SK-N-SH (cell line): Measurements from ENCODE around the gene DECR2. TPM values are rescaled to one million over a fixed set of nuclear protein-coding genes. Genes with fewer than 3 reads are reported as not detected.
A peak's percentile ranks its signal among the peaks of the same experiment; 100 is the strongest.

Experiments
- CTCF ChIA-PET: fragments of 300-600, 350-600 bp; formaldehyde crosslinking; extraction: SDS; loops from one replicate; lab custom pipeline; 2021; lab: Yijun Ruan, JAX
- POLR2A ChIA-PET: fragments of 350-600 bp; sonication (Branson Sonifier 250); formaldehyde crosslinking; extraction: SDS; loops from one replicate; lab custom pipeline; 2020; ENCODE audit warnings: antibody characterized with exemption, inconsistent platforms; lab: Yijun Ruan, JAX
- DNase-seq: peaks from one replicate; pipeline ENCODE4 v3.0.0; 2012
- H2AFZ ChIP-seq: fragments of 200-600 bp; sonication (generic); 2 replicates; pipeline ENCODE4 v1.8.1; 2016; ENCODE audit warnings: antibody characterized with exemption, mild to moderate bottlenecking, low read depth
- H3F3A ChIP-seq: fragments of 200-600 bp; sonication (generic); replicated peaks from 2 replicates; pipeline ENCODE3; 2016; ENCODE audit warnings: antibody characterized with exemption, mild to moderate bottlenecking; ENCODE audit not compliant: insufficient read depth
- H3K27ac ChIP-seq, 2 experiments: fragments of 200-500 bp in 1 of 2; fragments of 200-600 bp in 1 of 2; sonication (Bioruptor generic) in 1 of 2; sonication (generic), shearing (Covaris generic) in 1 of 2; 2 replicates each; pipeline versions ENCODE4 v1.5.1 to v1.6.1; 2014 to 2016; ENCODE audit warnings: low read depth in 2 of 2, inconsistent platforms in 1 of 2, low read length in 1 of 2, mild to moderate bottlenecking in 1 of 2, mixed read lengths in 1 of 2
- H3K27me3 ChIP-seq: fragments of 200-600 bp; sonication (generic), shearing (Covaris generic); 2 replicates; pipeline ENCODE4 v1.6.1; 2016; ENCODE audit warnings: mixed run types; ENCODE audit not compliant: insufficient read depth
- H3K36me3 ChIP-seq, 2 experiments: fragments of 200-500 bp in 1 of 2; fragments of 200-600 bp in 1 of 2; sonication (Bioruptor generic) in 1 of 2; sonication (generic) in 1 of 2; replicated peaks in 1 of 2; 2 replicates each; pipeline versions ENCODE3 to v1.5.1; 2014 to 2016; ENCODE audit warnings: low read length in 1 of 2, mild to moderate bottlenecking in 1 of 2; ENCODE audit not compliant: insufficient read depth in 2 of 2, control insufficient read depth in 1 of 2
- H3K4me1 ChIP-seq, 2 experiments: fragments of 200-500 bp in 1 of 2; fragments of 200-600 bp in 1 of 2; sonication (Bioruptor generic) in 1 of 2; sonication (generic), shearing (Covaris generic) in 1 of 2; 2 replicates each; pipeline versions ENCODE4 v1.5.1 to v1.6.1; 2014 to 2016; ENCODE audit warnings: low read depth in 1 of 2, low read length in 1 of 2, mixed run types in 1 of 2; ENCODE audit not compliant: insufficient read depth in 2 of 2, control insufficient read depth in 1 of 2
- H3K4me2 ChIP-seq: fragments of 200-600 bp; sonication (generic), shearing (Covaris generic); 2 replicates; pipeline ENCODE4 v1.6.1; 2017; ENCODE audit warnings: mixed run types
- H3K4me3 ChIP-seq, 2 experiments: fragments of 200-500 bp in 1 of 2; fragments of 200-600 bp in 1 of 2; sonication (Bioruptor generic) in 1 of 2; sonication (generic), shearing (Covaris generic) in 1 of 2; 2 replicates each; pipeline versions ENCODE4 v1.5.1 to v1.8.1; 2014 to 2016; ENCODE audit warnings: low read depth in 2 of 2, inconsistent platforms in 1 of 2, low read length in 1 of 2, mild to moderate bottlenecking in 1 of 2, mixed read lengths in 1 of 2, moderate library complexity in 1 of 2
- H3K79me2 ChIP-seq: fragments of 200-600 bp; sonication (generic); 2 replicates; pipeline ENCODE4 v1.8.1; 2017; ENCODE audit warnings: mild to moderate bottlenecking; ENCODE audit not compliant: insufficient read depth
- H3K9ac ChIP-seq: fragments of 200-600 bp; sonication (generic); 2 replicates; pipeline ENCODE4 v1.6.1; 2017; ENCODE audit warnings: mixed run types
- H3K9me2 ChIP-seq: fragments of 200-600 bp; sonication (generic); 2 replicates; pipeline ENCODE4 v1.6.1; 2017; ENCODE audit warnings: mixed run types
- H3K9me3 ChIP-seq: fragments of 200-600 bp; sonication (generic); 2 replicates; pipeline ENCODE4 v1.6.1; 2017; ENCODE audit warnings: mixed run types, mild to moderate bottlenecking, moderate library complexity
- H4K20me1 ChIP-seq: fragments of 200-600 bp; sonication (generic); 2 replicates; pipeline ENCODE4 v1.6.1; 2017; ENCODE audit warnings: mild to moderate bottlenecking, mixed run types; ENCODE audit not compliant: insufficient read depth
- CHD2 ChIP-seq: fragments of 150-350 bp; IDR thresholded peaks from 2 replicates; pipeline ENCODE4 v1.6.1; 2018; ENCODE audit warnings: low read length; ENCODE audit not compliant: partially characterized antibody
- EP300 ChIP-seq, 2 experiments: IDR thresholded peaks; 2 replicates each; pipeline versions ENCODE4 v1.4.0 to v1.6.1; 2012; ENCODE audit warnings: borderline replicate concordance in 1 of 2, low read depth in 1 of 2, low read length in 1 of 2
- EZH2phosphoT487 ChIP-seq: fragments of 200-600 bp; sonication (generic); IDR thresholded peaks from 2 replicates; pipeline ENCODE4 v1.6.1; 2017; ENCODE audit warnings: low read depth, mixed run types, mild to moderate bottlenecking, antibody characterized with exemption, moderate library complexity, borderline replicate concordance
- FOXJ3 ChIP-seq: sonication (generic); formaldehyde crosslinking; IDR thresholded peaks from 2 replicates; pipeline ENCODE4 v1.5.1; 2020; ENCODE audit warnings: mild to moderate bottlenecking, missing genetic modification reagents
- FOXM1 ChIP-seq: IDR thresholded peaks from 2 replicates; pipeline ENCODE4 v1.4.0; 2012; ENCODE audit warnings: low read depth, mild to moderate bottlenecking
- GATA2 ChIP-seq: sonication (generic); formaldehyde crosslinking; IDR thresholded peaks from 2 replicates; pipeline ENCODE4 v1.5.0; 2020; ENCODE audit warnings: mild to moderate bottlenecking, missing genetic modification reagents
- JUND ChIP-seq: IDR thresholded peaks from 2 replicates; pipeline ENCODE4 v1.4.0; 2012
- MXI1 ChIP-seq: IDR thresholded peaks from 2 replicates; pipeline ENCODE4 v1.6.1; 2012; ENCODE audit warnings: mild to moderate bottlenecking, low read depth, low read length, improper control_type of control experiment
- NFIC ChIP-seq: IDR thresholded peaks from 2 replicates; pipeline ENCODE4 v1.4.0; 2012; ENCODE audit warnings: borderline replicate concordance
- RCOR1 ChIP-seq: fragments of 150-350 bp; IDR thresholded peaks from 2 replicates; pipeline ENCODE4 v1.6.1; 2017; ENCODE audit warnings: antibody characterized with exemption, low read length
- RFX5 ChIP-seq: IDR thresholded peaks from 2 replicates; pipeline ENCODE4 v1.6.1; 2012; ENCODE audit warnings: mild to moderate bottlenecking, improper control_type of control experiment, low read length
- SMC3 ChIP-seq: IDR thresholded peaks from 2 replicates; pipeline ENCODE4 v1.6.1; 2012; ENCODE audit warnings: low read depth, low read length, improper control_type of control experiment
- TAF1 ChIP-seq: IDR thresholded peaks from 2 replicates; pipeline ENCODE4 v1.6.1; 2012; ENCODE audit warnings: low read depth, mild to moderate bottlenecking, low read length, moderate library complexity, borderline replicate concordance
- TCF12 ChIP-seq: IDR thresholded peaks from 2 replicates; pipeline ENCODE4 v1.4.0; 2012
- TEAD4 ChIP-seq: IDR thresholded peaks from 2 replicates; pipeline ENCODE4 v1.4.0; 2012; ENCODE audit warnings: mild to moderate bottlenecking, borderline replicate concordance; ENCODE audit not compliant: insufficient read depth
- YY1 ChIP-seq: IDR thresholded peaks from 2 replicates; pipeline ENCODE4 v1.4.0; 2012; ENCODE audit warnings: low read depth, mild to moderate bottlenecking
- WGBS: methylation state at CpG from one replicate; pipeline ENCODE4 v1.1.6; 2017; ENCODE audit warnings: low lambda C conversion rate; 5-methylcytosine and 5-hydroxymethylcytosine counted together
- polyA plus RNA-seq, 3 experiments: library from polyadenylated mRNA; depleted of rRNA; stranded (reverse); fragments of >200 nt; gene quantifications; 2 replicates each; pipeline ENCODE4 v1.2.3, GENCODE V29; 2012
- TF ChIP-seq, protein P1 (sequence below): fragments of 150-350 bp; IDR thresholded peaks from 2 replicates; pipeline ENCODE4 v1.6.1; 2017; ENCODE audit warnings: antibody characterized with exemption, low read length, low read depth, borderline replicate concordance
- TF ChIP-seq, protein P2 (sequence below): fragments of 150-350 bp; IDR thresholded peaks from 2 replicates; pipeline ENCODE4 v1.6.1; 2016; ENCODE audit warnings: mild to moderate bottlenecking, low read depth, low read length
- TF ChIP-seq, protein P3 (sequence below): IDR thresholded peaks from 2 replicates; pipeline ENCODE4; 2012
- TF ChIP-seq, protein P4 (sequence below): IDR thresholded peaks from 2 replicates; pipeline ENCODE4 v1.6.1; 2012; ENCODE audit warnings: mild to moderate bottlenecking, low read depth, low read length, moderate library complexity
- TF ChIP-seq, protein P5 (sequence below): IDR thresholded peaks from 2 replicates; pipeline ENCODE4 v1.4.0; 2012; ENCODE audit warnings: low read depth, borderline replicate concordance

The DECR2 gene
- polyA plus RNA-seq, 1 of the 3 experiments (the other 2 are of a cell fraction), result 53.0 TPM

DNA sequence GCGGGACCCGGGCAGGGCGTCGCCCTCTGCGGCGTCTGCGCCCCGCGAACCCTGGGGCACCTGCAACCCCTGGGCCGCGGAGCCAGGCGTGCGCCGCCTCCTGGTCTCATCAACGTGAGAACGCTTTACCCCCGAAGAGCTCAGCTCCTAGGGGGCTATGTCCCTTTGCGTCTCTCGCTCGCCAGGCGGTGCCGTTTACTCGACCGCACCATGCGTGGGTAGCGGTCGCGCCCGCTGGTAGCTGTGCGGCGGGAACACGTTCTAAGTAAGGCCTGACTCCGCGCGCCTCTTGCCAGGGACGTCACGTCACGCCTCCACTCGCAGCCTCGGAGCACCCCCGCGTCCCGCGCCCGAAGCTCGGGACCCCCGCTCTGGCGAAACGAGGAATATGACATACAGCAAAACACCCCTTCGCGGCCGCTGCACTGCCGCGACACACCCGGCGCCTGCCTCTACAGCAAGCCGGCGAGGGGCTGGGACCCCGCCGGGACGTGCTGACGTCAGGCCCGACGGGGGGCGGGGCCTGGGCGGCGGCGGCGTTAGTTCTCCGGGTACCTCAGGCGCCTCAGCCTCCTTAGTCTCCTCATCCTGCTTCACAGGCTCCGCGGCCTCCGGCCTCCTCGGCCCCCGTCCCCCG is 23.5 kb downstream of the DECR2 start, which contains the start of gene RAB11FIP3 (continued):
- TF ChIP-seq NFIC (no peak), RCOR1 (no peak), TCF12 (no peak), FOXM1 (no peak), GATA2 (CRISPR knock-in tag) (no peak), MXI1 (peak; percentile 75), EP300 (IDR thresholded peaks at IDR 0.05; ENCODE audit: borderline replicate concordance in 1 of 2, low read depth in 1 of 2, low read length in 1 of 2) (no peak; a peak in 1 of 4 replicates), SMC3 (no peak), CHD2 (no peak), EZH2phosphoT487 (no peak), RFX5 (no peak)
- TF ChIP-seq, protein P1, sequence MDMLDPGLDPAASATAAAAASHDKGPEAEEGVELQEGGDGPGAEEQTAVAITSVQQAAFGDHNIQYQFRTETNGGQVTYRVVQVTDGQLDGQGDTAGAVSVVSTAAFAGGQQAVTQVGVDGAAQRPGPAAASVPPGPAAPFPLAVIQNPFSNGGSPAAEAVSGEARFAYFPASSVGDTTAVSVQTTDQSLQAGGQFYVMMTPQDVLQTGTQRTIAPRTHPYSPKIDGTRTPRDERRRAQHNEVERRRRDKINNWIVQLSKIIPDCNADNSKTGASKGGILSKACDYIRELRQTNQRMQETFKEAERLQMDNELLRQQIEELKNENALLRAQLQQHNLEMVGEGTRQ, result no peak
- TF ChIP-seq, protein P2, sequence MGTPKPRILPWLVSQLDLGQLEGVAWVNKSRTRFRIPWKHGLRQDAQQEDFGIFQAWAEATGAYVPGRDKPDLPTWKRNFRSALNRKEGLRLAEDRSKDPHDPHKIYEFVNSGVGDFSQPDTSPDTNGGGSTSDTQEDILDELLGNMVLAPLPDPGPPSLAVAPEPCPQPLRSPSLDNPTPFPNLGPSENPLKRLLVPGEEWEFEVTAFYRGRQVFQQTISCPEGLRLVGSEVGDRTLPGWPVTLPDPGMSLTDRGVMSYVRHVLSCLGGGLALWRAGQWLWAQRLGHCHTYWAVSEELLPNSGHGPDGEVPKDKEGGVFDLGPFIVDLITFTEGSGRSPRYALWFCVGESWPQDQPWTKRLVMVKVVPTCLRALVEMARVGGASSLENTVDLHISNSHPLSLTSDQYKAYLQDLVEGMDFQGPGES, result no peak
- TF ChIP-seq, protein P3, sequence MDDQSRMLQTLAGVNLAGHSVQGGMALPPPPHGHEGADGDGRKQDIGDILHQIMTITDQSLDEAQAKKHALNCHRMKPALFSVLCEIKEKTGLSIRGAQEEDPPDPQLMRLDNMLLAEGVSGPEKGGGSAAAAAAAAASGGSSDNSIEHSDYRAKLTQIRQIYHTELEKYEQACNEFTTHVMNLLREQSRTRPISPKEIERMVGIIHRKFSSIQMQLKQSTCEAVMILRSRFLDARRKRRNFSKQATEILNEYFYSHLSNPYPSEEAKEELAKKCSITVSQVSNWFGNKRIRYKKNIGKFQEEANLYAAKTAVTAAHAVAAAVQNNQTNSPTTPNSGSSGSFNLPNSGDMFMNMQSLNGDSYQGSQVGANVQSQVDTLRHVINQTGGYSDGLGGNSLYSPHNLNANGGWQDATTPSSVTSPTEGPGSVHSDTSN, result no peak
- TF ChIP-seq, all 33 proteins: peak for 7

DNA sequence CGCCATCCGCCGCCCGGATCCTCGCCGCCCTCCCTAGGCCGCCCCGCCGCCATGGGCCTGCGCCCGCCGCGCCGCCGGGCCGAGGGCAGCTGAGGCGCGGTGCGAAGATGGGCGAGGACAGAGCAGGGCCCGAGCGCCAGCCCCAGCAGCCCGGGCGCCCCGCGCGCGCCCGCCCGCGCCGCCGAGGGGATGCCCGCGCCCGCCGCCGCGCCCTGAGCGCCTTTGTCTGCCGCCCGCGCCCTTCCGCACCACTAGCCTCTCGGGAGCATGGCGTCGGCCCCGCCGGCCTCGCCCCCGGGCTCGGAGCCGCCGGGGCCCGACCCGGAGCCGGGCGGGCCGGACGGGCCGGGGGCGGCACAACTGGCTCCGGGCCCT is 24.0 kb downstream of the DECR2 start:
- H3K36me3 ChIP-seq, result peaks cover 0 to 6% of the 10 kb centered on the region in 2 experiments
- ChIA-PET CTCF (interaction anchor here (0.9 to 3.1 kb wide), 6 partner anchors 13 to 140 kb away, joined by 3 to 7 read pairs (median 3); partner anchors contain the start of gene DECR2), POLR2A (interaction anchor here (0.9 kb wide), 1 partner anchor 101 kb away, joined by 4 read pairs; no protein-coding TSS in a partner anchor)
- peaks cover 46% of the 10 kb centered on the region for H3K79me2 ChIP-seq
- H3K27ac ChIP-seq, result peak overlapping the region; percentile 78 to 92; a peak in 3 of 4 replicates
- H3K9me3 ChIP-seq, result no peaks in the 10 kb centered on the region
- peak overlapping the region; percentile 70 for H3K4me3 ChIP-seq
- H3K27me3 ChIP-seq, result no peaks in the 10 kb centered on the region
- H3K9ac ChIP-seq, result peak overlapping the region; percentile 54; the same call in 1 of the 2 replicates
- H2AFZ ChIP-seq, result no peak overlapping the region
- H3K9me2 ChIP-seq, result no peaks in the 10 kb centered on the region
- H3K4me2 ChIP-seq, result no peak overlapping the region; the same call in 1 of the 2 replicates
- DNase-seq, result no peak
- peaks cover 41% of the 10 kb centered on the region for H4K20me1 ChIP-seq
- H3F3A ChIP-seq, result peaks cover 20% of the 10 kb centered on the region
- H3K4me1 ChIP-seq, result peaks cover 18 to 20% of the 10 kb centered on the region in 2 experiments
- 0% methylated on average over 9 of the region's 63 CpGs for WGBS
- TF ChIP-seq MXI1 (no peak), NFIC (no peak), CHD2 (no peak), FOXJ3 (no peak), GATA2 (CRISPR knock-in tag) (no peak), TCF12 (no peak), YY1 (no peak), TEAD4 (no peak), FOXM1 (no peak), TAF1 (no peak), JUND (no peak), EZH2phosphoT487 (no peak)
- TF ChIP-seq, protein P4, sequence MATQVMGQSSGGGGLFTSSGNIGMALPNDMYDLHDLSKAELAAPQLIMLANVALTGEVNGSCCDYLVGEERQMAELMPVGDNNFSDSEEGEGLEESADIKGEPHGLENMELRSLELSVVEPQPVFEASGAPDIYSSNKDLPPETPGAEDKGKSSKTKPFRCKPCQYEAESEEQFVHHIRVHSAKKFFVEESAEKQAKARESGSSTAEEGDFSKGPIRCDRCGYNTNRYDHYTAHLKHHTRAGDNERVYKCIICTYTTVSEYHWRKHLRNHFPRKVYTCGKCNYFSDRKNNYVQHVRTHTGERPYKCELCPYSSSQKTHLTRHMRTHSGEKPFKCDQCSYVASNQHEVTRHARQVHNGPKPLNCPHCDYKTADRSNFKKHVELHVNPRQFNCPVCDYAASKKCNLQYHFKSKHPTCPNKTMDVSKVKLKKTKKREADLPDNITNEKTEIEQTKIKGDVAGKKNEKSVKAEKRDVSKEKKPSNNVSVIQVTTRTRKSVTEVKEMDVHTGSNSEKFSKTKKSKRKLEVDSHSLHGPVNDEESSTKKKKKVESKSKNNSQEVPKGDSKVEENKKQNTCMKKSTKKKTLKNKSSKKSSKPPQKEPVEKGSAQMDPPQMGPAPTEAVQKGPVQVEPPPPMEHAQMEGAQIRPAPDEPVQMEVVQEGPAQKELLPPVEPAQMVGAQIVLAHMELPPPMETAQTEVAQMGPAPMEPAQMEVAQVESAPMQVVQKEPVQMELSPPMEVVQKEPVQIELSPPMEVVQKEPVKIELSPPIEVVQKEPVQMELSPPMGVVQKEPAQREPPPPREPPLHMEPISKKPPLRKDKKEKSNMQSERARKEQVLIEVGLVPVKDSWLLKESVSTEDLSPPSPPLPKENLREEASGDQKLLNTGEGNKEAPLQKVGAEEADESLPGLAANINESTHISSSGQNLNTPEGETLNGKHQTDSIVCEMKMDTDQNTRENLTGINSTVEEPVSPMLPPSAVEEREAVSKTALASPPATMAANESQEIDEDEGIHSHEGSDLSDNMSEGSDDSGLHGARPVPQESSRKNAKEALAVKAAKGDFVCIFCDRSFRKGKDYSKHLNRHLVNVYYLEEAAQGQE, result no peak
- TF ChIP-seq, protein P5, sequence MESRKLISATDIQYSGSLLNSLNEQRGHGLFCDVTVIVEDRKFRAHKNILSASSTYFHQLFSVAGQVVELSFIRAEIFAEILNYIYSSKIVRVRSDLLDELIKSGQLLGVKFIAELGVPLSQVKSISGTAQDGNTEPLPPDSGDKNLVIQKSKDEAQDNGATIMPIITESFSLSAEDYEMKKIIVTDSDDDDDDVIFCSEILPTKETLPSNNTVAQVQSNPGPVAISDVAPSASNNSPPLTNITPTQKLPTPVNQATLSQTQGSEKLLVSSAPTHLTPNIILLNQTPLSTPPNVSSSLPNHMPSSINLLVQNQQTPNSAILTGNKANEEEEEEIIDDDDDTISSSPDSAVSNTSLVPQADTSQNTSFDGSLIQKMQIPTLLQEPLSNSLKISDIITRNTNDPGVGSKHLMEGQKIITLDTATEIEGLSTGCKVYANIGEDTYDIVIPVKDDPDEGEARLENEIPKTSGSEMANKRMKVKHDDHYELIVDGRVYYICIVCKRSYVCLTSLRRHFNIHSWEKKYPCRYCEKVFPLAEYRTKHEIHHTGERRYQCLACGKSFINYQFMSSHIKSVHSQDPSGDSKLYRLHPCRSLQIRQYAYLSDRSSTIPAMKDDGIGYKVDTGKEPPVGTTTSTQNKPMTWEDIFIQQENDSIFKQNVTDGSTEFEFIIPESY, result no peak
